Osteocyte (in vitro differentiated cells): Measurements from ENCODE around the gene MED9. TPM values are rescaled to one million over a fixed set of nuclear protein-coding genes. Genes with fewer than 3 reads are reported as not detected.

ENCODE experiments used
- DNase-seq: peaks from one replicate; pipeline ENCODE4 v3.0.0; 2021; ENCODE audit warnings: mixed read lengths; ENCODE audit not compliant: unreplicated experiment; ENCODE audit errors: extremely low spot score
- H3K27ac Mint-ChIP-seq: one replicate; pipeline ENCODE4 v1.8.0; 2021; ENCODE audit warnings: mild to moderate bottlenecking, mixed read lengths; ENCODE audit not compliant: unreplicated experiment
- H3K27me3 Mint-ChIP-seq: one replicate; pipeline ENCODE4 v1.8.0; 2021; ENCODE audit warnings: mixed read lengths; ENCODE audit not compliant: unreplicated experiment
- H3K36me3 Mint-ChIP-seq: one replicate; pipeline ENCODE4 v1.8.0; 2021; ENCODE audit warnings: mixed read lengths; ENCODE audit not compliant: unreplicated experiment
- H3K4me1 Mint-ChIP-seq: one replicate; pipeline ENCODE4 v1.8.0; 2021; ENCODE audit warnings: mixed read lengths; ENCODE audit not compliant: unreplicated experiment
- H3K4me3 Mint-ChIP-seq: one replicate; pipeline ENCODE4 v1.8.0; 2021; ENCODE audit warnings: mild to moderate bottlenecking, moderate library complexity, mixed read lengths; ENCODE audit not compliant: unreplicated experiment
- H3K9me3 Mint-ChIP-seq: one replicate; pipeline ENCODE4 v1.8.0; 2021; ENCODE audit warnings: mixed read lengths; ENCODE audit not compliant: unreplicated experiment
- CTCF ChIP-seq: fragments of 200-600 bp; sonication (generic); IDR thresholded peaks from 2 replicates; pipeline ENCODE4 v1.5.0; 2021; ENCODE audit warnings: antibody characterized with exemption, mild to moderate bottlenecking, moderate library complexity
- total RNA-seq: library from RNA; stranded (reverse); gene quantifications from 2 replicates; pipeline ENCODE4 v1.2.1, GENCODE V29; 2021

Gene MED9
- total RNA-seq, 1 donor from 2014 or later, result 13.2 TPM

- Mint-ChIP-seq H3K4me1 (no peaks in the 10 kb centered on the region), H3K27ac (no peak overlapping the region), H3K27me3 (peaks cover 63% of the 10 kb centered on the region), H3K4me3 (no peak overlapping the region), H3K36me3 (no peaks in the 10 kb centered on the region), H3K9me3 (no peaks in the 10 kb centered on the region)
- DNase-seq, result no peak
- TF ChIP-seq CTCF, result no peak
Measured at GRCh38 chr17:17468217-17469010, 8.4 kb upstream of the MED9 start.

GRCh38 chr17:17469358-17469757, 7.4 kb upstream of the MED9 start:
- H3K27me3 Mint-ChIP-seq, result peaks cover 63% of the 10 kb centered on the region
- no peaks in the 10 kb centered on the region for H3K4me1 Mint-ChIP-seq
- H3K36me3 Mint-ChIP-seq, result no peaks in the 10 kb centered on the region

GRCh38 chr17:17469996-17470395, 6.8 kb upstream of the MED9 start:
- H3K36me3 Mint-ChIP-seq, result no peaks in the 10 kb centered on the region
- no peak for TF ChIP-seq CTCF
- H3K9me3 Mint-ChIP-seq, result no peaks in the 10 kb centered on the region
- DNase-seq, result no peak
- no peak overlapping the region for H3K27ac Mint-ChIP-seq
- H3K4me1 Mint-ChIP-seq, result no peaks in the 10 kb centered on the region
- no peak overlapping the region for H3K4me3 Mint-ChIP-seq
- H3K27me3 Mint-ChIP-seq, result peaks cover 58% of the 10 kb centered on the region

More at GRCh38 chr17:17469358-17469757, 7.4 kb upstream of the MED9 start:
- no peak for TF ChIP-seq CTCF
- Mint-ChIP-seq H3K4me3 (no peak overlapping the region), H3K27ac (no peak overlapping the region), H3K9me3 (no peaks in the 10 kb centered on the region)
- no peak for DNase-seq

GRCh38 chr17:17472333-17472920, 4.4 kb upstream of the MED9 start:
- Mint-ChIP-seq H3K4me3 (no peak overlapping the region), H3K36me3 (no peaks in the 10 kb centered on the region), H3K9me3 (no peaks in the 10 kb centered on the region), H3K27ac (no peak overlapping the region), H3K4me1 (peaks cover 6% of the 10 kb centered on the region), H3K27me3 (peaks cover 47% of the 10 kb centered on the region)
- TF ChIP-seq CTCF, result no peak
- no peak for DNase-seq

GRCh38 chr17:17474341-17474740, 2.5 kb upstream of the MED9 start:
- Mint-ChIP-seq H3K36me3 (no peaks in the 10 kb centered on the region), H3K4me1 (peaks cover 20% of the 10 kb centered on the region), H3K27ac (no peak overlapping the region), H3K27me3 (peaks cover 37% of the 10 kb centered on the region), H3K4me3 (no peak overlapping the region), H3K9me3 (no peaks in the 10 kb centered on the region)
- TF ChIP-seq CTCF, result no peak
- DNase-seq, result no peak
